ENCODE results near the gene THUMPD3. TPM values are rescaled to one million over a fixed set of nuclear protein-coding genes. Genes with fewer than 3 reads are reported as not detected.

THUMPD3 gene
- total and polyA plus RNA-seq, 11 donors = 25.3 to 65.5 (median 51.5) TPM

DNA sequence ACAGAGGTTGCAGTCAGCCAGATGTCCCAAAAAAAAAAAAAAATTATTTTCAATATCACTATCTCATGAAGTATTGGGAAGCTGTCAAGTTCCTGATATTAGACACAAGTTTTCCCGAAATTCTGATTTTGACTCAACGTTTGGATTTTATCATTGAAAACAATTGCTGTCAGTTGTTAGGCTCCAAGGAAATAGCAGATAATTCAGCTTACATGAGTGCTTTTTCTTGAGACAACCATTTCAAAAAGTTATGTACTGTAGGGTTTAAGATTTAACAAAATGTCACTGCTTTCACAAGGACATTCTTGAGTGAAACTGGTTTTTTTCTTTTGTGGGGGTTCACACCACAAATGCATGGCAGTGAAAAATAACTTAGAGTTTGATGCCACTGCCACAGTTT, 25.3 kb downstream of the THUMPD3 start:
- DNase-seq (no peak), ATAC-seq (no peak)
- Histone ChIP-seq H3K27me3 (no peaks in the 10 kb centered on the region), H3K4me3 (no peak overlapping the region), H3K27ac (no peak overlapping the region), H3K4me1 (peaks cover 0 to 30% (median 17%) of the 10 kb centered on the region in 12 donors), H3K36me3 (peaks cover 0 to 99% (median 94%) of the 10 kb centered on the region in 9 donors), H3K9me3 (no peaks in the 10 kb centered on the region)
- intact Hi-C loops (cut with DNase I) = loop anchor here in 1 of 10 donors (5.0 kb wide), 1 partner anchor 49 kb away; no protein-coding TSS in a partner anchor
- WGBS, 4 donors = 72 to 84% (median 82%) methylated on average over 2 of the region's 2 CpGs
- TF ChIP-seq POLR2A (IDR thresholded peaks at IDR 0.05) = no peak
- TF ChIP-seq, protein P1, sequence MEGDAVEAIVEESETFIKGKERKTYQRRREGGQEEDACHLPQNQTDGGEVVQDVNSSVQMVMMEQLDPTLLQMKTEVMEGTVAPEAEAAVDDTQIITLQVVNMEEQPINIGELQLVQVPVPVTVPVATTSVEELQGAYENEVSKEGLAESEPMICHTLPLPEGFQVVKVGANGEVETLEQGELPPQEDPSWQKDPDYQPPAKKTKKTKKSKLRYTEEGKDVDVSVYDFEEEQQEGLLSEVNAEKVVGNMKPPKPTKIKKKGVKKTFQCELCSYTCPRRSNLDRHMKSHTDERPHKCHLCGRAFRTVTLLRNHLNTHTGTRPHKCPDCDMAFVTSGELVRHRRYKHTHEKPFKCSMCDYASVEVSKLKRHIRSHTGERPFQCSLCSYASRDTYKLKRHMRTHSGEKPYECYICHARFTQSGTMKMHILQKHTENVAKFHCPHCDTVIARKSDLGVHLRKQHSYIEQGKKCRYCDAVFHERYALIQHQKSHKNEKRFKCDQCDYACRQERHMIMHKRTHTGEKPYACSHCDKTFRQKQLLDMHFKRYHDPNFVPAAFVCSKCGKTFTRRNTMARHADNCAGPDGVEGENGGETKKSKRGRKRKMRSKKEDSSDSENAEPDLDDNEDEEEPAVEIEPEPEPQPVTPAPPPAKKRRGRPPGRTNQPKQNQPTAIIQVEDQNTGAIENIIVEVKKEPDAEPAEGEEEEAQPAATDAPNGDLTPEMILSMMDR (IDR thresholded peaks at IDR 0.05) = no peak

DNA sequence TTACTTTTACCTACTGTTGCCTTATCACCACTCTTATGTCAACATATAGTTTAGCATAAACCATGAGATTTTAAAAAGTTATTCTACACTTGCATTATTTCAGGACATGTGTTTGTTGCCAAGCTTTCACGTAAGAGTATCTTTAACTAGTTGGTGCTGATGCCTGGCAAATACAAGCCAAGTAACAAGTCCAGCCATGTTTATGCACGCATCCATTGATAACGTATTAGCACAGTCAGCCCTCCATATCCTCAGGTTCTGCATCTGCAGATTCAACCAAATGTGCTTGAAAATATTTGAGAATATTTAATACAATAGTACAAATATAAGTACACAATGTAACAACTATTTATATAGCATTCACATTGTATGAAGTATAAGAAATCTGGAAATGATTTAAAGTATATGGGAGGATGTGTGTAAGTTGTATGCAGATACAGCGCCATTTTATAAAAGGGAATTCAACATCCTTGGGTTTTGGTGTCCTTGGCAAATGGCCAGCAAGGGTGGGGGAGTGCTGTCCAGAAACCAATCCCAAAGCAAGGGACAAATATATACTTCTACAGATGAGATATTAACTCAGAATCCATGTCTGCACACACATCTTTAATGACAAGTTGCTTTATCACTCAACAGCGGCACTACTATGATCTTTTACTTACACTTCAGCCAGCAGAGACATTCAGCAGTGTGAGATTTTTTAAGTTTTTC, 25.9 kb downstream of the THUMPD3 start:
- intact Hi-C loops (cut with DNase I) = loop anchor here in 1 of 10 donors (5.0 kb wide), 1 partner anchor 49 kb away; no protein-coding TSS in a partner anchor
- no peak for DNase-seq
- TF ChIP-seq, protein P1 (IDR thresholded peaks at IDR 0.05) = no peak
- TF ChIP-seq POLR2A (IDR thresholded peaks at IDR 0.05) = no peak
- Histone ChIP-seq H3K36me3 (peaks cover 0 to 99% (median 94%) of the 10 kb centered on the region in 9 donors), H3K27ac (no peak overlapping the region), H3K4me1 (peaks cover 0 to 33% (median 21%) of the 10 kb centered on the region in 12 donors), H3K9me3 (no peaks in the 10 kb centered on the region), H3K4me3 (no peak overlapping the region), H3K27me3 (no peaks in the 10 kb centered on the region)
- ATAC-seq = no peak
- 85 to 88% (median 85%) methylated on average over 5 of the region's 5 CpGs for WGBS, 4 donors

DNA sequence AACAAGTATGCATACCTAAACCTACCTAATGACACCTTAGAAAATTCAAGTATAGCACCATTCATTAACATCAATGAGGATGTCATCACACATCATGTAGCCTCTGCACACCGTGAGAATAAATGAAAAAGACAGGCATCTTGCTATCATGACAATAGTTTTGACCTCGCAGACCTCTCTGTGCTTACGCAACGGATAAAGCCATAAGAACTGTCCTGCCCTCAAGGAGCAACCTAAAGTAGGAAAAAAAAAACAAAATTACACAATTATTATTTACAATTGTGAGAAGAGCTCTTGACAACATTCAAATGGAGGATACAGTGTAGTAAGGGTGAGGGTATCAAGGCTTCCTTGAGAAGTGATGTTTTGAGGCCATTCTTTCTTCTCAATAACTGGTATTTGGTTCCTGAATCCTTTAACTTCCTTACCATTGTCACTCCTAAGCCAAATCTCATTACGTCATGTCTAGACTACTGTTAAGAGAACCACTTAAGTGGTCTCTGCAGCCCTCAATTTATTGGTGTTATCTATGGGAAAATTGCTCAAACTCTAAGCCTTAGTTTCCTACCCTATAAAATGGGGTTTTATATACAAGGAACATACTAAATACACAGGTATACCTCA, 27.5 kb downstream of the THUMPD3 start:
- peaks cover 0 to 98% (median 91%) of the 10 kb centered on the region in 9 donors for H3K36me3 ChIP-seq
- intact Hi-C loops (cut with DNase I) = loop anchor here in 4 of 10 donors (5.0 kb wide), 2 partner anchors 37 to 42 kb away; no protein-coding TSS in a partner anchor

More for the DNA sequence above, 27.5 kb downstream of the THUMPD3 start:
- WGBS, 4 donors = 89 to 92% (median 91%) methylated on average over 5 of the region's 5 CpGs
- Histone ChIP-seq H3K27ac (no peak overlapping the region), H3K9me3 (no peaks in the 10 kb centered on the region), H3K4me1 (peaks cover 3 to 49% (median 36%) of the 10 kb centered on the region in 12 donors), H3K4me3 (no peak overlapping the region), H3K27me3 (no peaks in the 10 kb centered on the region)
- TF ChIP-seq, protein P1 (IDR thresholded peaks at IDR 0.05) = no peak
- TF ChIP-seq POLR2A (IDR thresholded peaks at IDR 0.05) = no peak
- ATAC-seq (no peak), DNase-seq (no peak)
